AG04450 (cell line): ENCODE data around the gene TNRC6C. TPM values are rescaled to one million over a fixed set of nuclear protein-coding genes. Genes with fewer than 3 reads are reported as not detected.
"Not testable (repeated sequence)": the region's sequence is repeated elsewhere in the genome, so short reads cannot be mapped to it uniquely, and the experiment has no call there.

Experiments used
- CTCF ChIA-PET: fragments of 300-600, 350-600 bp; formaldehyde crosslinking; extraction: SDS; loops from one replicate; lab custom pipeline; 2022; ENCODE audit warnings: antibody characterized with exemption, inconsistent platforms; lab: Charles Lee
- POLR2A ChIA-PET: fragments of 350-600 bp; formaldehyde crosslinking; extraction: SDS; loops from one replicate; lab custom pipeline; 2021; ENCODE audit warnings: antibody characterized with exemption, inconsistent platforms; lab: Yijun Ruan, JAX
- DNase-seq: peaks from one replicate; pipeline ENCODE4 v3.0.0-alpha.2; 2011; ENCODE audit warnings: low read depth, low spot score
- H3K27ac ChIP-seq: one replicate; pipeline ENCODE4 v1.5.1; 2012; ENCODE audit warnings: low read depth, low read length, control low read depth
- H3K27me3 ChIP-seq: one replicate; pipeline ENCODE4 v1.6.0; 2012; ENCODE audit warnings: low read length; ENCODE audit not compliant: control insufficient read depth, insufficient read depth
- H3K4me3 ChIP-seq: 2 replicates; pipeline ENCODE4 v1.5.1; 2011; ENCODE audit warnings: mild to moderate bottlenecking, low read depth, low read length, control low read depth
- H3K9me3 ChIP-seq: 2 replicates; pipeline ENCODE4 v1.5.1; 2012; ENCODE audit warnings: low read length; ENCODE audit not compliant: control insufficient read depth, insufficient read depth
- CTCF ChIP-seq: IDR thresholded peaks from 2 replicates; pipeline ENCODE4 v1.5.1; 2011; ENCODE audit warnings: low read depth, low read length, control low read depth, inconsistent platforms
- polyA plus RNA-seq: library from polyadenylated mRNA; depleted of rRNA; stranded (reverse); fragments of >200 nt; gene quantifications from 2 replicates; pipeline ENCODE4 v1.2.3, GENCODE V29; 2011

TNRC6C gene
- polyA plus RNA-seq, 1 experiment, result 1.2 TPM

- no peak overlapping the region for H3K4me3 ChIP-seq
- peaks cover 9% of the 10 kb centered on the region; the same call in 1 of the 2 replicates for H3K9me3 ChIP-seq
- ChIA-PET POLR2A (no interaction called here), CTCF (interaction anchor here (0.6 to 0.7 kb wide), 2 partner anchors 42 to 116 kb away, joined by 3 to 4 read pairs; no protein-coding TSS in a partner anchor)
- TF ChIP-seq CTCF, result no peak
- no peak for DNase-seq
- peaks cover 30% of the 10 kb centered on the region for H3K27me3 ChIP-seq
- no peak overlapping the region for H3K27ac ChIP-seq
Measured at GRCh38 chr17:78135858-78136500, 177.5 kb downstream of the TNRC6C start.

- Histone ChIP-seq H3K27me3 (peaks cover 19% of the 10 kb centered on the region), H3K9me3 (peaks cover 5% of the 10 kb centered on the region; the same call in 1 of the 2 replicates), H3K27ac (no peak overlapping the region), H3K4me3 (no peak overlapping the region)
- no peak for DNase-seq
- ChIA-PET CTCF (interaction anchor here (0.6 kb wide), 1 partner anchor 1337 kb away, joined by 3 read pairs; no protein-coding TSS in a partner anchor), POLR2A (no interaction called here)
- peak; percentile 31 for TF ChIP-seq CTCF
Measured at GRCh38 chr17:78137392-78138203, 179.1 kb downstream of the TNRC6C start.

GRCh38 chr17:78138204-78139060, 179.9 kb downstream of the TNRC6C start:
- H3K27me3 ChIP-seq, result peaks cover 15% of the 10 kb centered on the region
- no peak overlapping the region for H3K4me3 ChIP-seq
- no peak for DNase-seq
- CTCF ChIA-PET, result no interaction called here
- TF ChIP-seq CTCF, result no peak
- H3K27ac ChIP-seq, result no peak overlapping the region
- peaks cover 5% of the 10 kb centered on the region; the same call in 1 of the 2 replicates for H3K9me3 ChIP-seq
- POLR2A ChIA-PET, result no interaction called here

GRCh38 chr17:78139861-78140168, 181.3 kb downstream of the TNRC6C start:
- DNase-seq, H3K9me3 ChIP-seq, H3K27ac ChIP-seq, H3K4me3 ChIP-seq, H3K27me3 ChIP-seq, CTCF ChIA-PET: not testable (repeated sequence)
- POLR2A ChIA-PET, result interaction anchor here (0.7 kb wide), 1 partner anchor 195 kb away, joined by 3 read pairs; no protein-coding TSS in a partner anchor
